ENCODE measurements around the gene OSGIN1.
A peak's percentile ranks its signal among the peaks of the same experiment; 100 is the strongest.

The OSGIN1 gene

GRCh38 chr16:83968891-83969649 lies 16.0 kb downstream of the OSGIN1 start:
- Mint-ChIP-seq H3K36me3 (ENCODE audit: insufficient read depth) (no peaks in the 10 kb centered on the region), H3K27me3 (peaks cover 38% of the 10 kb centered on the region), H3K4me1 (peaks cover 6% of the 10 kb centered on the region), H3K4me3 (no peak overlapping the region), H3K27ac (ENCODE audit: low read depth) (no peak overlapping the region), H3K9me3 (no peaks in the 10 kb centered on the region)
- DNase-seq (ENCODE audit: low spot score in 2 of 2) (no peak), ATAC-seq (replicated peaks; ENCODE audit: extremely low read depth, poor library complexity, severe bottlenecking) (no peak)

DNA sequence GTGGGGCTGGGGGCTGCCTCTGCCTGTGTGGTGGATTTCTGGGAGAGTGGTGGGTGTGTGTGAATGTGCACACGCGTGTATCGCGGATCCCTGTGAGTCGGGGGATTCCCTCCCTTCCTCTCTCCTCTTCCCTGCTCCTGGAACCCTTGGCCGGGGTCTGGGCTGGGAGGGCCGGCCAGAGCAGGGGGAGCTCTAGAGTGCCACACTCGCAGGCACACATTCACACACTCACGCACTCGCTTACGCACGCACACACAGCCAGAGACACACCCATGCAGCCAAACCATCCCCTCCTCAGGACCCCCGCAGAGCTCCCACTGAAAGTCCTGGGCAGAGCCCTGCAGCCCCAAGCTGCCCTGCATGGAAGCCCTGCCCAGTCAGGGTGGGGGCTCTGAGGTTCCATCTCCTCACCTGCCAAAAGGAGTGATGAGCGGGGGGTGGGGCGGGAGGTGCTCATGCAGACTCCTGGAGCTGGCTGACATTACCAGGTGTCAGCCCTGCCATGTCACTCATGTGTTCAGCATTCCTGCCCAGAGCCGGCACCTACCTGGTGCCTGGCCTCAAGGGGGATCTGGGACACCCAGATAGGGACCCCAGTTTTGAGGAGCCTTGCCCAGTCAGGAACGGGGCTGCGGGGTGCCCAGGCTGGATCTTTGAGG lies 16.9 kb downstream of the OSGIN1 start:
- Mint-ChIP-seq H3K9me3 (no peaks in the 10 kb centered on the region), H3K27ac (ENCODE audit: low read depth) (no peak overlapping the region), H3K4me3 (peak overlapping the region; percentile 44), H3K4me1 (peaks cover 6% of the 10 kb centered on the region), H3K36me3 (ENCODE audit: insufficient read depth) (no peaks in the 10 kb centered on the region), H3K27me3 (peaks cover 44% of the 10 kb centered on the region)
- ATAC-seq (replicated peaks; ENCODE audit: extremely low read depth, poor library complexity, severe bottlenecking) (no peak), DNase-seq (ENCODE audit: low spot score in 2 of 2) (no peak)

GRCh38 chr16:83970430-83970815 lies 17.4 kb downstream of the OSGIN1 start:
- Mint-ChIP-seq H3K4me3 (no peak overlapping the region), H3K4me1 (peaks cover 6% of the 10 kb centered on the region), H3K27me3 (peaks cover 44% of the 10 kb centered on the region), H3K9me3 (no peaks in the 10 kb centered on the region), H3K36me3 (ENCODE audit: insufficient read depth) (no peaks in the 10 kb centered on the region), H3K27ac (ENCODE audit: low read depth) (no peak overlapping the region)
- DNase-seq (ENCODE audit: low spot score in 2 of 2): no peak
- ATAC-seq (replicated peaks; ENCODE audit: extremely low read depth, poor library complexity, severe bottlenecking): no peak

DNA sequence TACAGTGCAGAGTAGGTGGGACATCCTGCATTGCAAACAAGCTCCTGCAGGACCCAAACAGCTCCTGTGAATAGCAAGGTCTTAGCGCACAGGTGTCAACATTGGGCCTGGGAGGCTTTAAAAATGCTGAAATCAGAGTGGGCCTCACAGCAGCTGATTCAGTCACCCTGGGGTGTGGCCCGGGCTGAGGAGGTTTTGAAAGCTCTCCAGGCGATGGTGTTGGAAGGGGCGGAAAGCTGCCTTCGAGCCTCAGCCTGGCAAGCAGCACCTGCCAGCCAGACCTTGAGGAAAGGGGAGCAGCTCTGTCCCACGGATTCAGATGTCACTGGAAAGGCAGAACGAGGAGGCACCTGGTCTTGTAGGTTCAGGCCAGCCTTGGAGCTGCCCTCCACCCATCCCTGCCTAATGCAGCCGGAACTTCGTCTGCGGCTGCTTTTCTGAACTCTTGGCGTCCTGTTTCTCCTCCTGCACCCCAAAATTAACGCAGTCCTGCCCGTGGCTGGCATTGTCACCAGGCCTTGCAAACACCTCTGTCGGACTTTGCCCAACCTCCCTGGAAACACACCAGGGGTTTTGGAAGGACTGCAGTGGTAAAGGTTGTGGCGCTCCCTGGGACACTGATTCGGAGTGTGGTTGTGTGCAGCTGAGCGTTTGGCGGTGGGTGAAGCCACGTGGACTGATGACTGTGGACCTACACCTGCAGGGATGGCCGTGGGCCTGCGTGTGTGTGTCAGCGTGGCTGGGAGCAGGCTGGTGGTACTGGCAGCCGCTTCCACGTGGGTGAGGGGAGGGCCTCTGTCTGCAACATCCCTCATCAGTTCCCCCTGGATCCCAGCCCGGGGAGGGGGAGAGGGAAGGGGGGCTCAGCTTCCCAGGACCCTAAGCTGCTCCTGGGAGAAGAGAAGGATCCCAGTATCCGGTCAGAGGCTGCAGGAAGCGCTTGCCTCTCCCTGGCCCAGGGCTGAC lies 18.4 kb downstream of the OSGIN1 start:
- Mint-ChIP-seq H3K36me3 (ENCODE audit: insufficient read depth) (no peaks in the 10 kb centered on the region), H3K9me3 (no peaks in the 10 kb centered on the region), H3K27ac (ENCODE audit: low read depth) (no peak overlapping the region)

DNA sequence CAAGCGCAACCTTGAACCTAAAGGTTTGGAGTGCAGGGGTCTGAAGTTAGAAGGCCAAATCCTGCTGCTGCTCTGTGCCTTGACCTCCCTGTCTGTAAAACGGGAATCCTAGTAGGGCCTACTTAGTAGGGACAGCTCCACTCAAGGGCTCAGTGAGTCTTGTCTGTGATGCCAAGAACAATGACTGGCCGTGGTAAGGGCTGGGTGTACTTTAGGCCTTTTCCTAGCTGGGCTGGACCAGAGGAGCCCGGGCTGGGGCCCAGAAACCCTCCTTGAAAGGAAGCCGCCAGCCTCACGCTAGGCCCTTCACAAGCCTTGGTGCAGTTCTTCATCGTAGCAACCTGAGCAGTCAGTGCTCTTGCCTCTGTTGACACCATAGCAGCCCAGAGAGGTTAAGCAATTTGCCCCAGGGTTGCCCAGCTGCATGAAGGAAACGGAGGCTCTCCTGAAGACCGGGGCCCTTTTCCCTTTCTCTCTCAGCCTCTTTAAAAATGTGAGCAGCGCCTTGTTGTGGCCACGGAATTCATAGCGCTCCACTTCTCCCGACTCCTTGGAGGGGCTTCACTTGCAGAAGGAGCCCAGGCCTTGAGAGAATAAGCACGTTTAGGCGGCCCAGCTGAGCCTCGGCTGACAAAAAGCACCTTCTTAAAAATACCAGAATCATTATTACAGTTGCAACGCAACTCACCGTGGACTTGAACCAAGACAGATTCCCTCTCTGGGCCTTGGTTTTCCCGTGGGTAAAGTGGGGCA lies 19.4 kb downstream of the OSGIN1 start:
- ATAC-seq (replicated peaks; ENCODE audit: extremely low read depth, poor library complexity, severe bottlenecking): no peak
- peaks cover 42% of the 10 kb centered on the region for H3K27me3 Mint-ChIP-seq
- DNase-seq (ENCODE audit: low spot score in 2 of 2): no peak
- H3K9me3 Mint-ChIP-seq: no peaks in the 10 kb centered on the region
- no peak overlapping the region for H3K27ac Mint-ChIP-seq (ENCODE audit: low read depth)
- peaks cover 6% of the 10 kb centered on the region for H3K4me1 Mint-ChIP-seq
- H3K36me3 Mint-ChIP-seq (ENCODE audit: insufficient read depth): no peaks in the 10 kb centered on the region
- no peak overlapping the region for H3K4me3 Mint-ChIP-seq

More for the DNA sequence above, 18.4 kb downstream of the OSGIN1 start:
- H3K4me1 Mint-ChIP-seq: peaks cover 6% of the 10 kb centered on the region
- H3K4me3 Mint-ChIP-seq: no peak overlapping the region
- peaks cover 44% of the 10 kb centered on the region for H3K27me3 Mint-ChIP-seq
- ATAC-seq (replicated peaks; ENCODE audit: extremely low read depth, poor library complexity, severe bottlenecking) (no peak), DNase-seq (ENCODE audit: low spot score in 2 of 2) (no peak)

GRCh38 chr16:83973077-83973476 lies 20.0 kb downstream of the OSGIN1 start:
- Mint-ChIP-seq H3K27me3 (peaks cover 36% of the 10 kb centered on the region), H3K27ac (ENCODE audit: low read depth) (no peak overlapping the region), H3K9me3 (no peaks in the 10 kb centered on the region), H3K36me3 (ENCODE audit: insufficient read depth) (no peaks in the 10 kb centered on the region), H3K4me1 (peaks cover under 1% of the 10 kb centered on the region), H3K4me3 (no peak overlapping the region)
- ATAC-seq (replicated peaks; ENCODE audit: extremely low read depth, poor library complexity, severe bottlenecking) (no peak), DNase-seq (ENCODE audit: low spot score in 2 of 2) (no peak)

GRCh38 chr16:83973581-83974385 lies 20.7 kb downstream of the OSGIN1 start:
- Mint-ChIP-seq H3K9me3 (peaks cover 2% of the 10 kb centered on the region), H3K4me1 (no peaks in the 10 kb centered on the region), H3K27me3 (peaks cover 34% of the 10 kb centered on the region), H3K4me3 (no peak overlapping the region), H3K36me3 (ENCODE audit: insufficient read depth) (no peaks in the 10 kb centered on the region), H3K27ac (ENCODE audit: low read depth) (no peak overlapping the region)
- ATAC-seq (replicated peaks; ENCODE audit: extremely low read depth, poor library complexity, severe bottlenecking) (no peak), DNase-seq (ENCODE audit: low spot score in 2 of 2) (no peak)

- Mint-ChIP-seq H3K4me1 (no peaks in the 10 kb centered on the region), H3K4me3 (no peak overlapping the region), H3K27me3 (peaks cover 27% of the 10 kb centered on the region), H3K36me3 (ENCODE audit: insufficient read depth) (no peaks in the 10 kb centered on the region), H3K9me3 (peaks cover 6% of the 10 kb centered on the region), H3K27ac (ENCODE audit: low read depth) (no peak overlapping the region)
- no peak for ATAC-seq (replicated peaks; ENCODE audit: extremely low read depth, poor library complexity, severe bottlenecking)
- DNase-seq (ENCODE audit: low spot score in 2 of 2): no peak
These were observed 21.4 kb downstream of the OSGIN1 start for GRCh38 chr16:83974475-83974874.

- Mint-ChIP-seq H3K27me3 (peaks cover 18% of the 10 kb centered on the region), H3K4me1 (no peaks in the 10 kb centered on the region), H3K4me3 (no peak overlapping the region), H3K36me3 (ENCODE audit: insufficient read depth) (no peaks in the 10 kb centered on the region), H3K27ac (ENCODE audit: low read depth) (no peak overlapping the region), H3K9me3 (peaks cover 6% of the 10 kb centered on the region)
- ATAC-seq (replicated peaks; ENCODE audit: extremely low read depth, poor library complexity, severe bottlenecking) (no peak), DNase-seq (ENCODE audit: low spot score in 2 of 2) (no peak)
These were observed 22.7 kb downstream of the OSGIN1 start for GRCh38 chr16:83975590-83976260.

- peaks cover 18% of the 10 kb centered on the region for H3K27me3 Mint-ChIP-seq
- H3K9me3 Mint-ChIP-seq: peaks cover 6% of the 10 kb centered on the region
- no peak overlapping the region for H3K27ac Mint-ChIP-seq (ENCODE audit: low read depth)
- DNase-seq (ENCODE audit: low spot score in 2 of 2) (no peak), ATAC-seq (replicated peaks; ENCODE audit: extremely low read depth, poor library complexity, severe bottlenecking) (no peak)
- H3K36me3 Mint-ChIP-seq (ENCODE audit: insufficient read depth): no peaks in the 10 kb centered on the region
- no peaks in the 10 kb centered on the region for H3K4me1 Mint-ChIP-seq
- no peak overlapping the region for H3K4me3 Mint-ChIP-seq
These were observed 24.2 kb downstream of the OSGIN1 start for GRCh38 chr16:83977056-83977815.

Measured in central memory CD8-positive, alpha-beta T cell (primary cell).